ENCODE results near the gene RBP3. TPM values are rescaled to one million over a fixed set of nuclear protein-coding genes. Genes with fewer than 3 reads are reported as not detected.

Gene RBP3
- total and polyA plus RNA-seq, 7 donors = not detected

DNA sequence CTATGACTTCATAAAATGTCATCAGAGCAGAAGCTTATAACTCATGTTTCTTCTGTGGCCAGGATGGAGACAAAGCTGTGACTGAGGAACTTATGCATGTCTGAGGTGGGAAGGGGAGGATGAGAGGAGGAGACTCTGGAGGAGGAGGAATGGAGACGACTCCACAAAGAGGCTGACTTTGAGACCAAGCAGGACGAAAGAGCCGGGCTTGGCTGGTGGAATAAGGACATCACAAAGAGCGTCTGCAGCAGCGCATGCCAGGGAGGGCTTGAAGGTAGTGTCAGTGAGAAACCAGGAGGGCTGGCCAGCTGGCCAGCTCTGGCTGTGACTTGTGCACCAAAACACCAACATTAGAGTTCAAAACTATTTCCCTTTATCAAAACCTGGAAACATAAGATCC is 32.0 kb upstream of the RBP3 start:
- intact Hi-C loops (cut with DNase I) = no loop called here

DNA sequence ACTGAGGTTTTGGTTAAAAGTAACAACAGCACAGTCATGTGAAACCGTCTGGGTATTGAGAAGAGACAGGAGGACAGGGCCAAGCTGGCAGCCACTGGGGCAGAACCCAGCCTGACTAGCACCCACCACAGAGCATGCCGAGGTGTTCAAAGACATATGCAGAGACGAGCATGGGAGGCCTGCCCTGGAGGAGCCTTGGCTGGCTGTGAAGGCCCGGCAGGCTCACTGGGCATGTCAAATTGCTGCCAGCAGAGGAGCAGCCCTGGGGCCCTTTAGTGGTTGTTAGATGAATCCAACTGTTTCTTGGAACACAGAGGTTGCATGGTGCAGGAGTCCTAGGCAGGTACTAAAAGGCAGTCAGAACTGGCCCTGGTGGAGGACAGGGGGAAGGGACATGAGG is 30.9 kb upstream of the RBP3 start:
- no peaks in the 10 kb centered on the region for H3K9me3 ChIP-seq
- intact Hi-C loops (cut with DNase I) = no loop called here
- 88 to 89% methylated on average over 4 of the region's 4 CpGs for WGBS, 2 donors

More for the DNA sequence above, 32.0 kb upstream of the RBP3 start:
- H3K4me3 ChIP-seq = no peak overlapping the region
- no peaks in the 10 kb centered on the region for H3K27me3 ChIP-seq
- H3K4me1 ChIP-seq = peaks cover 0 to 5% (median 1%) of the 10 kb centered on the region in 4 donors
- no peak for DNase-seq
- H3K9me3 ChIP-seq = no peaks in the 10 kb centered on the region
- no peaks in the 10 kb centered on the region for H3K36me3 ChIP-seq
- 90 to 95% methylated on average over 5 of the region's 5 CpGs for WGBS, 2 donors
- H3K27ac ChIP-seq = no peak overlapping the region
- TF ChIP-seq, protein P1, sequence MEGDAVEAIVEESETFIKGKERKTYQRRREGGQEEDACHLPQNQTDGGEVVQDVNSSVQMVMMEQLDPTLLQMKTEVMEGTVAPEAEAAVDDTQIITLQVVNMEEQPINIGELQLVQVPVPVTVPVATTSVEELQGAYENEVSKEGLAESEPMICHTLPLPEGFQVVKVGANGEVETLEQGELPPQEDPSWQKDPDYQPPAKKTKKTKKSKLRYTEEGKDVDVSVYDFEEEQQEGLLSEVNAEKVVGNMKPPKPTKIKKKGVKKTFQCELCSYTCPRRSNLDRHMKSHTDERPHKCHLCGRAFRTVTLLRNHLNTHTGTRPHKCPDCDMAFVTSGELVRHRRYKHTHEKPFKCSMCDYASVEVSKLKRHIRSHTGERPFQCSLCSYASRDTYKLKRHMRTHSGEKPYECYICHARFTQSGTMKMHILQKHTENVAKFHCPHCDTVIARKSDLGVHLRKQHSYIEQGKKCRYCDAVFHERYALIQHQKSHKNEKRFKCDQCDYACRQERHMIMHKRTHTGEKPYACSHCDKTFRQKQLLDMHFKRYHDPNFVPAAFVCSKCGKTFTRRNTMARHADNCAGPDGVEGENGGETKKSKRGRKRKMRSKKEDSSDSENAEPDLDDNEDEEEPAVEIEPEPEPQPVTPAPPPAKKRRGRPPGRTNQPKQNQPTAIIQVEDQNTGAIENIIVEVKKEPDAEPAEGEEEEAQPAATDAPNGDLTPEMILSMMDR (IDR thresholded peaks at IDR 0.05) = no peak
- no peak for TF ChIP-seq POLR2AphosphoS5 (IDR thresholded peaks at IDR 0.05)
- TF ChIP-seq EP300 (IDR thresholded peaks at IDR 0.05) = no peak
- no peak for TF ChIP-seq POLR2A (IDR thresholded peaks at IDR 0.05)

DNA sequence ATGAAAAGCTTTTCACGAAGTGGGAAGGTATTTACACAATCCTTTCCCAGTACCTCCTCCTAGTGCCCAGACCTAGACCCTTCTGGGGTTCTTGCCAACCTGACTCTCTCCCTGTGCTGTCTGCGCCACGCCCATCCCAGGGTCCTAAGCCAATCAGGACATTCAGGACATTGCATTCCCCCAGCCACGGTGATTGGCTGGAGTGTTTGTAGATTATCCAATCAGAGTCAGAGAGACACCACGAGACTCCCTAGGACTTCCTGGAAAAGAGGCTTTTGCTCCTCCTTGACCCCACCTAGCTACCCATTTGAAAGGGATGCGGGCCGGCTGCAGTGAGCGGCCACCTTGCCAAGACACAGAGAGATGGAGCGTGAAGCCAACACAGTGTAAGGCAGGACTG is 29.5 kb upstream of the RBP3 start:
- DNase-seq = no peak
- TF ChIP-seq, protein P1 (IDR thresholded peaks at IDR 0.05) = no peak
- TF ChIP-seq POLR2A (IDR thresholded peaks at IDR 0.05) (no peak), EP300 (IDR thresholded peaks at IDR 0.05) (no peak), POLR2AphosphoS5 (IDR thresholded peaks at IDR 0.05) (no peak)
- no peaks in the 10 kb centered on the region for H3K4me1 ChIP-seq
- intact Hi-C loops (cut with DNase I) = no loop called here
- WGBS, 2 donors = 47 to 90% methylated on average over 9 of the region's 9 CpGs
- H3K36me3 ChIP-seq = no peaks in the 10 kb centered on the region
- no peaks in the 10 kb centered on the region for H3K9me3 ChIP-seq
- H3K27me3 ChIP-seq = no peaks in the 10 kb centered on the region
- H3K4me3 ChIP-seq = no peak overlapping the region
- no peak overlapping the region for H3K27ac ChIP-seq

More for the DNA sequence above, 30.9 kb upstream of the RBP3 start:
- no peak overlapping the region for H3K27ac ChIP-seq
- H3K27me3 ChIP-seq = no peaks in the 10 kb centered on the region
- H3K4me1 ChIP-seq = peaks cover 0 to under 1% (median 0%) of the 10 kb centered on the region in 4 donors
- DNase-seq = no peak
- no peak for TF ChIP-seq POLR2A (IDR thresholded peaks at IDR 0.05)
- TF ChIP-seq EP300 (IDR thresholded peaks at IDR 0.05) = no peak
- TF ChIP-seq, protein P1 (IDR thresholded peaks at IDR 0.05) = no peak
- no peak for TF ChIP-seq POLR2AphosphoS5 (IDR thresholded peaks at IDR 0.05)
- no peaks in the 10 kb centered on the region for H3K36me3 ChIP-seq
- no peak overlapping the region for H3K4me3 ChIP-seq

DNA sequence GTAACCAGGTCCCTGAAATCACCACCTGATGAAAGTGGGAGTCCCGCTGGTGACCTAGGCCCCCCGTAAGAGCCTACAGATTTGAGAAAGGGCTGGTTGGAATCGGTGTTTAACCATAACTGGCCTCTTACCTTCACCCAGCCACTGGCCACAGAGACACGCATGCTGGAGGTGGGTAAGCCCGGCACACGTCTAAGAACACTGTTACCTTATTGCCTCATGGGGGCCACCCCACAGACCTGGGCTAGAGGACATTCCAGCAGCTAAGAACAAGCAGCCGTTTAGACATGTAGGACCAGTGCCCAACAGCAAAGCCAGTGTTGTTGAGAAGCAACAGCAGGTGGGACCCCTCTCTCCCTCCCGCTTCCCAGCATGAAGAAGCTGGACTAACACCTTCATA is 28.4 kb upstream of the RBP3 start:
- 92 to 95% methylated on average over 8 of the region's 8 CpGs for WGBS, 2 donors
- intact Hi-C loops (cut with DNase I) = no loop called here
- TF ChIP-seq POLR2AphosphoS5 (IDR thresholded peaks at IDR 0.05) = no peak
- TF ChIP-seq POLR2A (IDR thresholded peaks at IDR 0.05) = no peak
- no peak for TF ChIP-seq EP300 (IDR thresholded peaks at IDR 0.05)
- TF ChIP-seq, protein P1 (IDR thresholded peaks at IDR 0.05) = no peak

DNA sequence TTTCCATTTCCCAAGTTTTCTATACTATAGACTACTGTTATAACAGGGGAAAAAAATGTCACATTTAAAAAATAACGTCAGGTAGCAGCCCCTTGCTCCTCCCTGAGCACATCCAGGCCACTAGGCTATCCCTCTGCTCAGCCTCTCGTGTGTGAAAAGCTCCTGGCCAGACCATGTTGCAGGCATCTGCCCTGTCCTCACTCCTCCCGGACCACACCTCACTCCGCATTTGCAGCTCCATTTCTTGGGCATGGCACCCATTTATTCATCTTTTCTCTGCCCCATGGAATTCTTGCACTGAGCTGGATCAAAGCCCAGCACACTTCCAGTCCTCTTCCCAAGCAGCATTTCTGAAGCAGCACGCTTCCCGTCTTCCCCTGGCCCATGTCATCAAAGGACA is 27.4 kb upstream of the RBP3 start:
- Histone ChIP-seq H3K27me3 (no peaks in the 10 kb centered on the region), H3K4me3 (no peak overlapping the region), H3K4me1 (no peaks in the 10 kb centered on the region), H3K9me3 (no peaks in the 10 kb centered on the region), H3K27ac (no peak overlapping the region), H3K36me3 (no peaks in the 10 kb centered on the region)
- no peak for DNase-seq
- WGBS, 2 donors = 84 to 86% methylated on average over 6 of the region's 6 CpGs
- intact Hi-C loops (cut with DNase I) = no loop called here
- TF ChIP-seq POLR2AphosphoS5 (IDR thresholded peaks at IDR 0.05) (no peak), POLR2A (IDR thresholded peaks at IDR 0.05) (no peak), EP300 (IDR thresholded peaks at IDR 0.05) (no peak)
- TF ChIP-seq, protein P1 (IDR thresholded peaks at IDR 0.05) = no peak

More for the DNA sequence above, 28.4 kb upstream of the RBP3 start:
- Histone ChIP-seq H3K9me3 (no peaks in the 10 kb centered on the region), H3K27ac (no peak overlapping the region), H3K4me1 (no peaks in the 10 kb centered on the region), H3K27me3 (no peaks in the 10 kb centered on the region), H3K4me3 (no peak overlapping the region), H3K36me3 (no peaks in the 10 kb centered on the region)
- DNase-seq = no peak

Data from sigmoid colon (tissue), 7 donors.